PC-9 (cell line): ENCODE measurements around the gene ACTN1. TPM values are rescaled to one million over a fixed set of nuclear protein-coding genes. Genes with fewer than 3 reads are reported as not detected.

Experiments used
- BruUV-seq: library from RNA; stranded (reverse); fragments of 400-500 nt; replicated peaks from 2 replicates; lab custom pipeline; 2021; lab: Mats Ljungman, UMichigan
- CTCF ChIA-PET: fragments of 300-600 bp; sonication (Branson Sonifier 250); formaldehyde crosslinking; loops from one replicate; lab custom pipeline; 2022; ENCODE audit warnings: antibody characterized with exemption; lab: Charles Lee
- POLR2A ChIA-PET: fragments of 300-600 bp; sonication (Branson Sonifier 250); formaldehyde crosslinking; loops from one replicate; lab custom pipeline; 2022; ENCODE audit warnings: antibody characterized with exemption; ENCODE audit not compliant: unreplicated experiment; lab: Charles Lee
- DNase-seq, 2 experiments: peaks; one replicate each; pipeline versions ENCODE4 v3.0.0 to v3.0.0-alpha.2; 2015 to 2022; ENCODE audit warnings: mixed read lengths in 1 of 2
- H2AFZ ChIP-seq: fragments of 200-600 bp; sonication (generic); 2 replicates; pipeline ENCODE4 v1.8.1; 2017; ENCODE audit warnings: antibody characterized with exemption
- H3F3A ChIP-seq: fragments of 200-600 bp; sonication (generic); 2 replicates; pipeline ENCODE4 v1.8.1; 2017; ENCODE audit warnings: antibody characterized with exemption, mild to moderate bottlenecking, low read depth; ENCODE audit not compliant: insufficient read depth
- H3K27ac ChIP-seq: fragments of 200-600 bp; sonication (generic); 2 replicates; pipeline ENCODE4 v1.6.1; 2016; ENCODE audit warnings: mixed run types
- H3K27me3 ChIP-seq: fragments of 200-600 bp; sonication (generic); 2 replicates; pipeline ENCODE4 v1.6.1; 2016; ENCODE audit warnings: low read depth, mixed run types; ENCODE audit not compliant: insufficient read depth
- H3K36me3 ChIP-seq: fragments of 200-600 bp; sonication (generic); 2 replicates; pipeline ENCODE4 v1.6.1; 2016; ENCODE audit warnings: low read depth, mixed run types
- H3K4me1 ChIP-seq: fragments of 200-600 bp; sonication (generic); replicated peaks from 2 replicates; pipeline ENCODE4 v1.6.1; 2016; ENCODE audit warnings: mixed run types; ENCODE audit not compliant: insufficient read depth
- H3K4me2 ChIP-seq: fragments of 200-600 bp; sonication (generic); 2 replicates; pipeline ENCODE4 v1.6.1; 2017; ENCODE audit warnings: mixed run types
- H3K4me3 ChIP-seq: fragments of 200-600 bp; sonication (generic); 2 replicates; pipeline ENCODE4 v1.6.1; 2016; ENCODE audit warnings: mixed run types
- H3K79me2 ChIP-seq: fragments of 200-600 bp; sonication (generic); 2 replicates; pipeline ENCODE4 v1.6.1; 2017; ENCODE audit warnings: low read depth, mixed run types
- H3K9me2 ChIP-seq: fragments of 200-600 bp; sonication (generic); 2 replicates; pipeline ENCODE4 v1.8.1; 2017; ENCODE audit warnings: mild to moderate bottlenecking; ENCODE audit not compliant: insufficient read depth
- H3K9me3 ChIP-seq: fragments of 200-600 bp; sonication (generic); 2 replicates; pipeline ENCODE4 v1.8.1; 2016; ENCODE audit warnings: low read depth; ENCODE audit not compliant: insufficient read depth
- H4K20me1 ChIP-seq: fragments of 200-600 bp; sonication (generic); 2 replicates; pipeline ENCODE4 v1.8.1; 2017; ENCODE audit not compliant: insufficient read depth
- CTCF ChIP-seq: fragments of 200-600 bp; sonication (generic); conservative IDR thresholded peaks from 2 replicates; pipeline ENCODE4 v1.6.1; 2017; ENCODE audit warnings: mixed run types, antibody characterized with exemption, mild to moderate bottlenecking, moderate library complexity
- EZH2 ChIP-seq: fragments of 200-600 bp; sonication (generic); IDR thresholded peaks from 2 replicates; pipeline ENCODE4 v1.8.0; 2017; ENCODE audit warnings: antibody characterized with exemption, low read depth
- intact Hi-C: fragments of 100-400 bp; cut with micrococcal nuclease; formaldehyde crosslinking; loops from one replicate; pipeline ENCODE4 v1.10.0; 2022; ENCODE audit not compliant: unreplicated experiment
- total RNA-seq: library from RNA; stranded (reverse); gene quantifications from 2 replicates; pipeline ENCODE4 v1.2.3, GENCODE V29; 2021

Gene ACTN1
- total RNA-seq, 1 experiment from 2014 or later: 314 TPM

GRCh38 chr14:68905107-68905895 lies 73.8 kb downstream of the ACTN1 start:
- peaks cover 22% of the 10 kb centered on the region for H3K79me2 ChIP-seq
- H3K9me3 ChIP-seq: no peaks in the 10 kb centered on the region
- ChIA-PET CTCF (no interaction called here), POLR2A (no interaction called here)
- no TSS peak for BruUV-seq
- no peak for DNase-seq
- no peak overlapping the region for H3K4me3 ChIP-seq
- no peak overlapping the region for H2AFZ ChIP-seq
- H3F3A ChIP-seq: peaks cover 25% of the 10 kb centered on the region; the same call in 1 of the 2 replicates
- intact Hi-C loops: no loop called here
- H3K27ac ChIP-seq: no peak overlapping the region
- H3K9me2 ChIP-seq: no peaks in the 10 kb centered on the region
- no peak overlapping the region for H3K4me2 ChIP-seq
- no peaks in the 10 kb centered on the region for H3K4me1 ChIP-seq
- H3K27me3 ChIP-seq: no peaks in the 10 kb centered on the region
- peaks cover 33% of the 10 kb centered on the region for H4K20me1 ChIP-seq
- peaks cover 80% of the 10 kb centered on the region for H3K36me3 ChIP-seq
- no peak for TF ChIP-seq CTCF
- TF ChIP-seq EZH2: no peak

- Histone ChIP-seq H3K4me3 (no peak overlapping the region), H3K27me3 (no peaks in the 10 kb centered on the region), H3K27ac (no peak overlapping the region), H4K20me1 (peaks cover 34% of the 10 kb centered on the region), H3K36me3 (peaks cover 67% of the 10 kb centered on the region), H2AFZ (no peak overlapping the region), H3K79me2 (0 out of 2 replicates have a peak, but pooled peaks cover 5% of the 10 kb centered on the region), H3F3A (peaks cover 18% of the 10 kb centered on the region; the same call in 1 of the 2 replicates), H3K9me3 (no peaks in the 10 kb centered on the region), H3K9me2 (no peaks in the 10 kb centered on the region), H3K4me1 (no peaks in the 10 kb centered on the region), H3K4me2 (no peak overlapping the region)
- no peak for DNase-seq
- ChIA-PET POLR2A (no interaction called here), CTCF (no interaction called here)
- intact Hi-C loops: no loop called here
- no peak for TF ChIP-seq CTCF
- TF ChIP-seq EZH2: no peak
- BruUV-seq: no TSS peak
Observed at GRCh38 chr14:68902357-68902756, 76.7 kb downstream of the ACTN1 start.

- TF ChIP-seq CTCF (no peak), EZH2 (no peak)
- no peak overlapping the region for H3K27ac ChIP-seq
- intact Hi-C loops: no loop called here
- no peaks in the 10 kb centered on the region for H3K9me2 ChIP-seq
- peaks cover 58% of the 10 kb centered on the region for H3K36me3 ChIP-seq
- H4K20me1 ChIP-seq: peaks cover 20% of the 10 kb centered on the region
- H3K9me3 ChIP-seq: no peaks in the 10 kb centered on the region
- H3F3A ChIP-seq: peaks cover 20% of the 10 kb centered on the region; the same call in 1 of the 2 replicates
- CTCF ChIA-PET: no interaction called here
- no peaks in the 10 kb centered on the region for H3K79me2 ChIP-seq
- BruUV-seq: no TSS peak
- no peak for DNase-seq
- H3K4me3 ChIP-seq: no peak overlapping the region
- no peak overlapping the region for H2AFZ ChIP-seq
- POLR2A ChIA-PET: no interaction called here
- H3K4me1 ChIP-seq: no peaks in the 10 kb centered on the region
- no peaks in the 10 kb centered on the region for H3K27me3 ChIP-seq
- H3K4me2 ChIP-seq: no peak overlapping the region
Observed at GRCh38 chr14:68899033-68899603, 80.0 kb downstream of the ACTN1 start.
